HG02884 (cell line): ENCODE results near the gene TMED6.
"Not testable (repeated sequence)": the region's sequence is repeated elsewhere in the genome, so short reads cannot be mapped to it uniquely, and the experiment has no call there.

ENCODE experiments used
- ATAC-seq: cut with Tn5 transposase; IDR thresholded peaks from one replicate; pipeline ENCODE4 v1.9.1; 2021; ENCODE audit warnings: mild to moderate bottlenecking, moderate library complexity; ENCODE audit not compliant: unreplicated experiment

The TMED6 gene

DNA sequence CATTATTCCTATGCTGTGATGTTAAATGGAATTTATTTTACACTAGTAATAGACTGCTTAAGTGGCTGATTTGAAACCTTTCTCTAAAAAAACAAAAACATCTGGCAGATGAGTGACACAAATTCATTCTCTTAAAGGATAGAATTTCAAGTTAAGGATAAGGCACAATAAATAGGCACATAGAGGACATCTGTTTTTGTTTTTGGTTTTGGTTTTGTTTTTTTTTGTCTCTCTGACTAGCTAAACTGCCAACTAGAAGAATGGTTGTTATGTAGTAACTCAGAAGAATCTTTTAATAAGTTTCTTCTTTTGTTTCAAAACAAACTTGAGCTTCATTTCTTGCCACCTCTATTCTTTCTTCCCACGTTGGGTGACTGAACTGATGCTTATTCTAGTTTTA is 45.6 kb downstream of the TMED6 start:
- no peak for ATAC-seq

DNA sequence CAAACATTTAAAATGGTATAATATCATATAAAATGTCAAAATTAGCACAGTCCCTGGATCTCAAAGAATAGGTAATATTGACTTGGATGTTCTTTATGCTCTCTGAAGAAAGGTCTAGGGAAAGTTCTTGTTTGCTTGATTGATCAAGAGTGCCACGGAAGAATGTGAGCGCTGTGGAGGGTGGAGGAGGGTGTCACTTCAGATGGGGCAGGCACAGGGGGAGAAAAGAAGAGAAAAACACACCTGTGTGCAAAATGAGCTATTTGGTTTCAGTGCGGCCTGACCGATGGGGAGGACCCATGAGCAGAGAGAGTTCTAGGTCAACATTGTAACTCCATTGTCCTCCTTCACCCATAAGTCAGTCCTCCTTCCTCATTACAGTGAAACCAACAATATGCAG is 49.3 kb downstream of the TMED6 start:
- no peak for ATAC-seq

DNA sequence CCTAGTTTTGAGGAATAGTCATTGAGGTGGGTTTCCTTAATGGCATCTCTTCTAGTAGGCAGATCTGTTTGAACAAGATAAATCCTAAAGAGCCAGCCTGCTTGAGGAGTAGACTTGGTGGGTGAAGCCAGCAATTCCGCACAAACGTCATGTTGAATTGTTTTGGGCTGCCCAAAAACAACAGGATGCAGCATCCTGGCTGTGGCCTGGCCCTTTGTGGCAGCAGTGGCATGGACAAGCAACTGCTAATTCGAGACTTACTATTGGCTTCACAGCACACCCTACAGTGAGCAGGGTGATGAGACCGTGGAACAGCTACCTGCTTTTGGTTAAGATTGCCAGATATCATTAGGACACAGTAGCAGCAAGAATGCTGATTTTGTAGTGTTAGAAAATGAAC is 49.7 kb downstream of the TMED6 start:
- ATAC-seq = no peak

DNA sequence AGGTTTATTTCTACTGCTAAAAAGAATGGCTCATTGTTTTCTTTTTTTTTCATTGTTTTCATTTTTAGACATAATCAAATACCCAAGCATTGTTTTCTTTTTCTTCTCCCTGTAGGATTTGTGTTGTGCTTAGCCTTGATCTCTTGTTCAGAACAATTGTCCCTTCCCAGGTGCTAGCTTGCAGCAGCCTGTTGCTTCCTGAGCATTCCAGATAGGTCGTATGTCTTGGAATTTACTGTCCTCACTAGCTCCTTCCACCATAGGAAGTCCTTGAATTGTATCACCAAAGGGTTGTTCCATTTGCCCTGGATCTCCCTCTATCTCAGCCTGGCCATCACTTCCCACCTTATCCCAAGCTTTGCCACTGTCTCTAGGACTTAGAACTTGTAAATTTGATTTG is 50.4 kb downstream of the TMED6 start:
- no peak for ATAC-seq

DNA sequence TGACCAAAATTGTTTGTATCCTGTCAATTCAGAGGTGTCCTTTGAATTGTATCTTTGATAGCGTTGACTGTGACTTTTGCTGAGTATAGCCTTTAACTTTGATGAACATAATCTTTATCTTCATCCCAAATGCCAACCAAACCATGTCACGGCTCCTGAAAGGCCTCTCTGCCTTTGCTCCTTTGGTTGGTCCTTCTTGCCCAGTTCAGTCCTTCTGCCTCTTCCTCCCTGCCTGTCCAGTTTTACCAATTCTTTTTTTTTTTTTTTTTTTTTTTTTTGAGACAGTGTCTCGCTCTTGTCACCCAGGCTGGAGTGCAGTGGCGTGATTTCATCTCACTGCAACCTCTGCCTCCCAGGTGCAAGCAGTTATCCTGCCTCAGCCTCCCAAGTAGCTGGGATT is 53.3 kb downstream of the TMED6 start:
- ATAC-seq = no peak

DNA sequence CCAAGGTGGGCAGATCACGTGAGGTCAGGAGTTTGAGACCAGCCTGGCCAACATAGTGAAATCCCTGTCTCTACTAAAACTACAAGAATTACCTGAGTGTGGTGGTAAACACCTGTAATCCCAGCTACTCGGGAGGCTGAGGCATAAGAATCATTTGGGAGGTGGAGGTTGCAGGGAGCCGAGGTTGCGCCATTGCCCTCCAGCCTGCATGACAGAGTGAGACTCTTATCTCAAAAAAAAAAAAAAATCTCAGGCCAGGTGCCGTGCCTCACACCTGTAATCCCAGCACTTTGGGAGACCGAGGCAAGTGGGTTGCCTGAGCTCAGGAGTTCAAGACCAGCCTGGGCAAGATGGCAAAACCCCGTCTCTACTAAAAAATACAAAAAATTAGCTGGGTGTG is 54.8 kb downstream of the TMED6 start:
- not testable (repeated sequence) for ATAC-seq

DNA sequence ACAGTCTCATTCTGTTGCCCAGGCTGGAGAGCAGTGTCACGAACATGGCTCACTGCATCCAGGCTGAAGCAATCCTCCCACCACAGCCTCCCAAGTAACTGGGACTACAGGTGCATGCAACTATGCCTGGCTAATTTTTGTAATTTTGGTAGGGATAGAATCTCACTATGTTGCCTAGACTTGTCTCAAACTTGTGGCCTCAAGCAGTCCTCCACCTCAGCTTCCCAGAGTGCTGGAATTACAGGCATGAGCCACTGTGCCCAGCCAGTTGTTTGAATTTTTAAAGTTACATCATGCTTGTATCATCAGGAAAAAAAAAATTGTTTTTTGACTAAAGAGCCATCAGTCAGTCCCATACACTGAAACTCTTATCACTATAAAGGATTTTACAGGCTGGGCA is 57.5 kb downstream of the TMED6 start:
- ATAC-seq = no peak

DNA sequence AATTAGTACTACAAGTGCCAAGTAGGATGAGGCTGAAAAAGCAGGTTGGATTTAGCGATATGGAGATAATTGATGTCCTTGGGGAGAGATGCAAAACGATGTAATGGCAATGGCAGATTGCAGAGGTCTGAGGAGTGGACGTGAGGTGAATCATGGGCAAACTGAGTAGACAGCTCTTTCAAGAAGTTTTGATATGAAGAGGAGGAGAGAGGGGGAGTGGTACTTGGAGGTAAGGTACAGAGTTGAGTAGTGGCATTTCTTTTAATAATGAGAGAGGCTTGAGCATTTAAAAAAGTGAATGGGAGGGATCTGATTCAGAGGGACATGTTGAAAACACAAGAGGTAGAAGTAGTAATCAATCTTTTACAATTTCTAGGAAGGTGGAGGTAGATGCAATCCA is 58.2 kb downstream of the TMED6 start:
- ATAC-seq = no peak
